ENCODE results near the gene SMARCAL1. TPM values are rescaled to one million over a fixed set of nuclear protein-coding genes. Genes with fewer than 3 reads are reported as not detected.

SMARCAL1 gene
- total and polyA plus RNA-seq, 9 of the 15 experiments (the other 6 are each of a cell fraction or from before 2014, with no cell fraction given): 8.2 to 27.9 (median 12.4) TPM

- H3K4me3 ChIP-seq: no peak overlapping the region
- no peak overlapping the region for H3K27ac ChIP-seq (ENCODE audit: extremely low read depth, low read depth, low read length)
- ATAC-seq (no peak), FAIRE-seq (no peak), DNase-seq (ENCODE audit: extremely low read depth in 1 of 4, low spot score in 3 of 4) (no peak)
- no peak overlapping the region for H3K4me2 ChIP-seq (ENCODE audit: insufficient read depth, low read length)
- TF ChIP-seq ZC3H8 (IDR thresholded peaks at IDR 0.05) (no peak), SMAD2 (IDR thresholded peaks at IDR 0.05; ENCODE audit: low read depth, low read length) (no peak), SAP30 (IDR thresholded peaks at IDR 0.05; ENCODE audit: borderline replicate concordance, insufficient read depth, low read depth, low read length, poor library complexity, severe bottlenecking) (no peak), ZNF830 (CRISPR knock-in tag; IDR thresholded peaks at IDR 0.05) (no peak), TFAP4 (CRISPR knock-in tag; IDR thresholded peaks at IDR 0.05; ENCODE audit: borderline replicate concordance) (no peak), TAF15 (IDR thresholded peaks at IDR 0.05; ENCODE audit: low read depth, low read length) (no peak), L3MBTL2 (IDR thresholded peaks at IDR 0.05) (no peak), CBX8 (IDR thresholded peaks at IDR 0.05; ENCODE audit: borderline replicate concordance, extremely low read depth, low read depth, low read length, poor library complexity, severe bottlenecking) (no peak), NR2C1 (IDR thresholded peaks at IDR 0.05) (no peak), NR2C1 (tag; IDR thresholded peaks at IDR 0.05) (no peak), TRIM28 (IDR thresholded peaks at IDR 0.05) (no peak), SMARCB1 (IDR thresholded peaks at IDR 0.05; ENCODE audit: insufficient read length, low read depth) (no peak), POLR2B (IDR thresholded peaks at IDR 0.05; ENCODE audit: low read depth, partially characterized antibody) (no peak), CREB1 (IDR thresholded peaks at IDR 0.05) (no peak), CREB1 (CRISPR knock-in tag; IDR thresholded peaks at IDR 0.05) (no peak), KDM2B (CRISPR knock-in tag; IDR thresholded peaks at IDR 0.05) (no peak), ARNT (IDR thresholded peaks at IDR 0.05) (no peak), POLR3G (IDR thresholded peaks at IDR 0.05; ENCODE audit: extremely low read depth, insufficient read length, insufficient replicate concordance) (no peak), C11orf30 (IDR thresholded peaks at IDR 0.05; ENCODE audit: low read depth) (no peak), ZBTB26 (CRISPR knock-in tag; IDR thresholded peaks at IDR 0.05) (no peak)
- 12% methylated on average over 6 of the region's 7 CpGs for WGBS (ENCODE audit: insufficient coverage, low coverage, missing lambda C conversion rate)
- intact Hi-C loops (cut with micrococcal nuclease) (no loop called here), in situ Hi-C loops (cut with MboI) (no loop called here)
- H2AFZ ChIP-seq (ENCODE audit: low read depth, low read length): no peak overlapping the region
- H3K9me3 ChIP-seq (replicated peaks; ENCODE audit: control insufficient read depth, insufficient read depth, low read depth, low read length): no peaks in the 10 kb centered on the region
- no peaks in the 10 kb centered on the region for H3K79me2 ChIP-seq (ENCODE audit: control insufficient read depth, insufficient read depth, low read length)
- H3K9me1 ChIP-seq (ENCODE audit: control insufficient read depth, insufficient read depth, low read length): no peaks in the 10 kb centered on the region
- BruUV-seq (replicated peaks): no TSS peak
- ChIA-PET CTCF (ENCODE audit: low intra/inter-chr PET ratio) (no interaction called here), POLR2A (no interaction called here)
- H3K27me3 ChIP-seq (ENCODE audit: control insufficient read depth in 2 of 2, insufficient read depth in 2 of 2, low read length in 2 of 2): peaks cover 2 to 10% of the 10 kb centered on the region in 2 experiments; a peak in 3 of 5 replicates
- no peaks in the 10 kb centered on the region for H3K36me3 ChIP-seq (ENCODE audit: control insufficient read depth, insufficient read depth, low read length)
- H3K4me1 ChIP-seq (replicated peaks in 1 of 2; ENCODE audit: control insufficient read depth in 2 of 2, insufficient read depth in 2 of 2, low read length in 2 of 2): no peaks in the 10 kb centered on the region; a peak in 1 of 5 replicates
- H3K9ac ChIP-seq (ENCODE audit: insufficient read depth in 1 of 2, low read depth in 2 of 2, low read length in 2 of 2): no peak overlapping the region
- H4K20me1 ChIP-seq (replicated peaks; ENCODE audit: control insufficient read depth, insufficient read depth, low read length): no peaks in the 10 kb centered on the region
Observed at GRCh38 chr2:216405588-216405987, 6.7 kb upstream of the SMARCAL1 start.

All from K562 (cell line).